T-cell (primary cell): ENCODE results near the gene AGER. TPM values are rescaled to one million over a fixed set of nuclear protein-coding genes. Genes with fewer than 3 reads are reported as not detected.

Experiments used
- ATAC-seq, 4 experiments: fragments of 200-7000 bp in 3 of 4; fragments of 150-1000 bp in 1 of 4; cut with Tn5 transposase; replicated peaks in 1 of 4; 1 replicate in 3 of 4; 2 replicates in 1 of 4; pipeline ENCODE4 v1.10.0; 2021; ENCODE audit warnings: moderate library complexity in 3 of 4, mild to moderate bottlenecking in 2 of 4, moderate number of reproducible peaks in 1 of 4
- CTCF ChIA-PET, 2 donors: fragments of 300-600 bp; sonication (Branson Sonifier 250); formaldehyde crosslinking; loops; one replicate each; lab custom pipeline; 2022; ENCODE audit warnings: antibody characterized with exemption in 2 of 2; lab: Charles Lee
- POLR2A ChIA-PET, 2 donors: fragments of 300-600 bp; sonication (Branson Sonifier 250); formaldehyde crosslinking; loops; one replicate each; lab custom pipeline; 2022; ENCODE audit warnings: antibody characterized with exemption in 2 of 2; lab: Charles Lee
- DNase-seq, 35 experiments: peaks; one replicate each; pipeline versions ENCODE4 v3.0.0 to v3.0.0-alpha.2; 2013 to 2023
- H3K27ac ChIP-seq: one replicate; pipeline ENCODE4 v1.5.1; 2013; ENCODE audit warnings: low read length
- H3K27me3 ChIP-seq, 2 experiments: replicated peaks in 1 of 2; 1 replicate in 1 of 2; 2 replicates in 1 of 2; pipeline versions ENCODE4 v1.6.1 to v1.7.0; 2013; ENCODE audit warnings: low read length in 1 of 2, mixed read lengths in 1 of 2; ENCODE audit not compliant: control insufficient read depth in 2 of 2, insufficient read depth in 2 of 2; ENCODE audit errors: extremely low read depth in 1 of 2
- H3K36me3 ChIP-seq, 2 donors: 1 replicate in 1 of 2; 2 replicates in 1 of 2; pipeline versions ENCODE4 v1.6.1 to v1.7.0; 2013; ENCODE audit warnings: low read length in 1 of 2; ENCODE audit not compliant: control insufficient read depth in 2 of 2, insufficient read depth in 1 of 2; ENCODE audit errors: extremely low read depth in 1 of 2
- H3K4me1 ChIP-seq, 2 experiments: 1 replicate in 1 of 2; 2 replicates in 1 of 2; pipeline versions ENCODE4 v1.6.1 to v1.7.0; 2013; ENCODE audit warnings: low read length in 2 of 2, mixed read lengths in 1 of 2; ENCODE audit not compliant: insufficient read depth in 2 of 2, control insufficient read depth in 1 of 2; ENCODE audit errors: extremely low read depth in 1 of 2
- H3K4me3 ChIP-seq, 2 donors: 1 replicate in 1 of 2; 2 replicates in 1 of 2; pipeline versions ENCODE4 v1.5.1 to v1.7.0; 2013; ENCODE audit warnings: mild to moderate bottlenecking in 2 of 2, low read length in 1 of 2, moderate library complexity in 1 of 2; ENCODE audit not compliant: control insufficient read depth in 1 of 2; ENCODE audit errors: extremely low read depth in 1 of 2
- H3K9me3 ChIP-seq: 2 replicates; pipeline ENCODE4 v1.7.0; 2013
- H3K27ac Mint-ChIP-seq, 2 donors: one replicate each; pipeline ENCODE4 v1.8.0; 2020 to 2021; ENCODE audit warnings: mild to moderate bottlenecking in 2 of 2, mixed read lengths in 2 of 2
- H3K27me3 Mint-ChIP-seq, 2 donors: one replicate each; pipeline ENCODE4 v1.8.0; 2021 to 2022; ENCODE audit warnings: mixed read lengths in 2 of 2
- H3K36me3 Mint-ChIP-seq: one replicate; pipeline ENCODE4 v1.8.0; 2021; ENCODE audit warnings: mixed read lengths
- H3K4me1 Mint-ChIP-seq, 3 donors: one replicate each; pipeline ENCODE4 v1.8.0; 2020 to 2022; ENCODE audit warnings: mixed read lengths in 3 of 3, mild to moderate bottlenecking in 1 of 3
- H3K4me3 Mint-ChIP-seq, 3 donors: one replicate each; pipeline ENCODE4 v1.8.0; 2020 to 2022; ENCODE audit warnings: mild to moderate bottlenecking in 3 of 3, mixed read lengths in 3 of 3, moderate library complexity in 3 of 3
- H3K9me3 Mint-ChIP-seq, 3 donors: one replicate each; pipeline ENCODE4 v1.8.0; 2020 to 2022; ENCODE audit warnings: mixed read lengths in 3 of 3
- WGBS: methylation state at CpG from one replicate; pipeline ENCODE4 v1.1.5; 2013; ENCODE audit warnings: missing lambda C conversion rate; ENCODE audit not compliant: insufficient coverage; 5-methylcytosine and 5-hydroxymethylcytosine counted together
- total RNA-seq, 35 experiments: library from RNA in 6 of 35; stranded (reverse) in 6 of 35; fragments of 120-200 nt in 1 of 35; gene quantifications; one replicate each; pipeline versions ENCODE4 v1.2.1 to v1.2.4 and lab custom pipeline; 2013 to 2026

The AGER gene
- 10 to 100 TPM; 42.6 to 81.4 (median 67.7) TPM for total RNA-seq
- total RNA-seq (2013) = 20.7 TPM
- total RNA-seq (lab: John Stamatoyannopoulos, UW) = 1.5 to 28.2 (median 10.5) reads per million in 29 experiments

DNA sequence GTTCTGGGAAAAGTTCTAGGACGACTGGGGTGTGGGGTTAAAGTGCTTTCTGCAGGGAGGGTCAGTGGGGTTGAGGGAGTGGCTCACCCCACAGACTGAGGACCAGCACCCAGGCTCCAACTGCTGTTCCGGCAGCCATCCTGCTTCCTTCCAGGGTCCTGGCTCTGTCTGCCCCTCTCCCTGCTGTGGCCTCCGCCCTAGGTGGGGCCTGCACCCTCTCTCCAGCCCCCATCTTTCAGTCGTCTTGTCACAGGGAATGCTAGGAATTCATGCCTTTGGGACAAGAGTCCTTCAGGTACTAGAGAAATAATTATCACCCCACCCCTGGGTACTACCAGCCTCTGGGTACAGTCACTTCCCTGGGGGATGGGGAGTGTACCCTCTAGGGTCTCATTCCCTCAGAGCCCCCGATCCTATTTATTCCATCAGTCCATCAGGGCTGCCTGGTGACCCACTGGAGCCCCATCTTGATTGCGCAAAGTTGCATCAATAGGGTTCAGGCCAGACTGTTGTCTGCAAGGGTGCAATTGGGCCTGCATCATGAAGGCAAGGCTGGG, at the start of gene AGER:
Gene AGER, minus strand, starts transcription at position 170 of the 557 bp plus-strand sequence. Its CDS starts 31 bp downstream, at position 139.
- H3K36me3 ChIP-seq = peaks cover 4 to 73% of the 10 kb centered on the region in 2 donors
- H3K4me3 ChIP-seq = no peak within 1 kb of the TSS
- peak within 1 kb of the TSS; percentile 61 for H3K27ac ChIP-seq
- Mint-ChIP-seq H3K4me1 (peaks cover 68 to 81% (median 74%) of the 10 kb centered on the region in 3 donors), H3K27ac (peak within 1 kb of the TSS; percentile 66 to 73), H3K27me3 (no peaks in the 10 kb centered on the region), H3K36me3 (peaks cover 46% of the 10 kb centered on the region), H3K4me3 (no peak within 1 kb of the TSS), H3K9me3 (no peaks in the 10 kb centered on the region)
- H3K4me1 ChIP-seq = peaks cover 16 to 72% of the 10 kb centered on the region in 2 experiments
- H3K9me3 ChIP-seq = no peaks in the 10 kb centered on the region
- ChIA-PET POLR2A (no interaction called here), CTCF (no interaction called here)
- no peaks in the 10 kb centered on the region for H3K27me3 ChIP-seq
- no peak for ATAC-seq
- WGBS = 95% methylated on average over 5 of the region's 6 CpGs
- no peak for DNase-seq

GRCh38 chr6:32226434-32226833, 42.4 kb upstream of the AGER start:
- H3K4me1 Mint-ChIP-seq = peaks cover 15 to 21% (median 19%) of the 10 kb centered on the region in 3 donors
- no peaks in the 10 kb centered on the region for H3K9me3 Mint-ChIP-seq
- DNase-seq = no peak
- no peaks in the 10 kb centered on the region for H3K36me3 Mint-ChIP-seq
- Histone ChIP-seq H3K4me3 (no peak overlapping the region), H3K27me3 (peaks cover 0 to 8% of the 10 kb centered on the region in 2 experiments), H3K4me1 (peaks cover 0 to 14% of the 10 kb centered on the region in 2 experiments), H3K36me3 (no peaks in the 10 kb centered on the region), H3K27ac (no peak overlapping the region), H3K9me3 (no peaks in the 10 kb centered on the region)
- H3K4me3 Mint-ChIP-seq = no peak overlapping the region
- WGBS = 89% methylated on average over 3 of the region's 7 CpGs
- no peaks in the 10 kb centered on the region for H3K27me3 Mint-ChIP-seq
- no peak for ATAC-seq
- CTCF ChIA-PET = interaction anchor here in 1 of 2 donors (0.6 kb wide), 1 partner anchor 28 kb away, joined by 4 read pairs; no protein-coding TSS in a partner anchor
- POLR2A ChIA-PET = no interaction called here
- peak overlapping the region in 1 of 2 donors; percentile 16 for H3K27ac Mint-ChIP-seq

DNA sequence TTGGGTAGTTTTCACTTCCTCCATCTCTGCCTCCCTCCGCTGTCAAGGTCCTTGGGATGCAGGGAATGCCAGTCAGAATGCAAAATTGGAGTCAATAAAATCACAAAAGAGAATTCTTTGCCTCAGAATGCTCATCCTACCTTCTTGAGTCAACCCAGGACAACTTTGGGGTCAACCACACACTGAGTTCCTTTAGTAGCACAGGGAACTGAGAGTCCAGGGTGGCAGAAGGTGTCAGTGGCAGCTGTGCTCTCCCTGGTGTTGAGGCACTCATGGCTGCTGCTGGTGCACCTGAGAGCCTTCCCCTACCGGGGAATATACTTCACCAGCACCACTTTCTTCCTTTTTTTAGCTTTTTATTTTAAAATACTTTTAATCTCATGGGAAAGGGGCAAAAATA, 40.6 kb upstream of the AGER start:
- Histone ChIP-seq H3K4me3 (no peak overlapping the region), H3K9me3 (no peaks in the 10 kb centered on the region), H3K27me3 (peaks cover 0 to 21% of the 10 kb centered on the region in 2 experiments), H3K36me3 (no peaks in the 10 kb centered on the region), H3K4me1 (peaks cover 0 to 14% of the 10 kb centered on the region in 2 experiments), H3K27ac (no peak overlapping the region)
- ATAC-seq (no peak), DNase-seq (no peak)
- WGBS = 100% methylated on average over 1 of the region's 2 CpGs
- Mint-ChIP-seq H3K36me3 (no peaks in the 10 kb centered on the region), H3K4me1 (peaks cover 15 to 21% (median 19%) of the 10 kb centered on the region in 3 donors), H3K9me3 (no peaks in the 10 kb centered on the region), H3K27me3 (no peaks in the 10 kb centered on the region), H3K4me3 (no peak overlapping the region), H3K27ac (peak overlapping the region in 1 of 2 donors; percentile 48)
- ChIA-PET POLR2A (no interaction called here), CTCF (no interaction called here)

DNA sequence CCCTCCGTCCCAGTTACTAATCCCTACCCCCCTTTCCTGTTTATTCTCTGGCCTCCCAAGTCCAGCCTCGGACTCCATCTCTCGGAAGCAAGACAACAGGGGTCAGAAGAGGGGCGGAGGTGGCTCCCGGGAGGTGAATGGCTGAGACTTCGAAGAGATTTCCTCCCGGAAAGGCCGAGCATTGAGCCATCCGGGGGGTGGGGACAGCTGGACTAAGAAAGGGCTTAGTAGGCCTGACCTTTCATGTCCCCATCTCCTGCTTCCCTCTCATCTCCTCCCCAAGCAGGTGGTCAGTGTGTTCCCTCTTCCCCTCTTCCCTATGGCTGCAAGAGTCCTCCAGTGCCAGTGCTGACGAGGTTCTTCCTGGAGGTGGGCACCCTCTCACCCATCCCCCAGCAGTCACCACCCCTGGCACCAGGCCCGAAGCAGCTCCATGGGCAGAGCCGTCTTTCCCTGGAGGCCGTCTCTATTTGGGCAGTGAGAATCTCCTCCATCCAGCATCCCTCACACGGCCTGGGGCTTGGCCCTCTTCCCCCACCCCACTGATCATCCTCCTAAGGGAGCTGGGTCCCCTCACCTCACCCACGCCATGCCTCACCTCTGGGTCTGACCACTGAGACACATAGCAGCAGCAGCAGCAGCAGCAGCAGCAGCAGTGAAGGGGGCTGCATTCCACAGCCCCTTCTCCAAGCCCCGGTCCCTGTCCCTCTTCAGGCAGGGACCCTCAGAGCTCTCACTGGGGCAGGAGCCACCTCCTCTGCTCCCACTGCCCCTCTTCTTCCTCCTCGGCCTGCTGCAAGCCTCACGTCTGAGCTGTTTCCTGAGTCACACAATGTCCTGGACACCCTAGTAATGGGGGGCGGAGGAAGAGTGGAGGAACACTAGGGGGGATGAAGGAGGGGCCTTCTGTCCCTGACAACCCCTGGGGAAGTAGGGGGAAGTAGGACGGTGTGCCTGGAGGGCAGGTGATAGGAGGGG, 39.5 kb upstream of the AGER start, which contains the start of gene NOTCH4:
Gene NOTCH4, minus strand, starts transcription at position 810 of the 978 bp plus-strand sequence. Its CDS starts 139 bp downstream, at position 671.
- Histone ChIP-seq H3K27ac (no peak within 1 kb of the TSS), H3K9me3 (no peaks in the 10 kb centered on the region), H3K27me3 (peaks cover 0 to 24% of the 10 kb centered on the region in 2 experiments), H3K4me1 (peaks cover 0 to 14% of the 10 kb centered on the region in 2 experiments), H3K36me3 (no peaks in the 10 kb centered on the region), H3K4me3 (no peak within 1 kb of the TSS)
- Mint-ChIP-seq H3K4me3 (peak within 1 kb of the TSS in 1 of 3 donors; percentile 4), H3K4me1 (peaks cover 15 to 21% (median 19%) of the 10 kb centered on the region in 3 donors), H3K36me3 (no peaks in the 10 kb centered on the region), H3K9me3 (no peaks in the 10 kb centered on the region), H3K27me3 (peaks cover 0 to 3% of the 10 kb centered on the region in 2 donors), H3K27ac (peak within 1 kb of the TSS; percentile 39 to 48)
- POLR2A ChIA-PET = no interaction called here
- ATAC-seq = no peak
- WGBS = 70% methylated on average over 13 of the region's 20 CpGs
- CTCF ChIA-PET = no interaction called here
- DNase-seq = no peak

- no peak overlapping the region for H3K4me3 ChIP-seq
- peaks cover 2 to 3% of the 10 kb centered on the region in 2 donors for H3K27me3 Mint-ChIP-seq
- no peaks in the 10 kb centered on the region for H3K36me3 ChIP-seq
- peak overlapping the region in 1 of 2 donors; percentile 4 for H3K27ac Mint-ChIP-seq
- H3K27me3 ChIP-seq = peaks cover 0 to 29% of the 10 kb centered on the region in 2 experiments
- no peak for ATAC-seq
- no peaks in the 10 kb centered on the region for H3K9me3 ChIP-seq
- DNase-seq = no peak
- no peak overlapping the region for H3K27ac ChIP-seq
- peak overlapping the region in 1 of 3 donors; percentile 4 for H3K4me3 Mint-ChIP-seq
- peaks cover 0 to 14% of the 10 kb centered on the region in 2 experiments for H3K4me1 ChIP-seq
- ChIA-PET POLR2A (no interaction called here), CTCF (no interaction called here)
- WGBS = 0% methylated on average over 1 of the region's 8 CpGs
- H3K36me3 Mint-ChIP-seq = no peaks in the 10 kb centered on the region
- no peaks in the 10 kb centered on the region for H3K9me3 Mint-ChIP-seq
- H3K4me1 Mint-ChIP-seq = peaks cover 15 to 21% (median 19%) of the 10 kb centered on the region in 3 donors
Observed at GRCh38 chr6:32222333-32223230, 38.5 kb upstream of the AGER start.
